ENCODE measurements around the gene CFD. TPM values are rescaled to one million over a fixed set of nuclear protein-coding genes. Genes with fewer than 3 reads are reported as not detected.

Gene CFD
- total and polyA plus RNA-seq, 10 of the 15 experiments (the other 5 are each of a cell fraction or from before 2014, with no cell fraction given), result 0.05 to 1.1 (median 0.38) TPM; not detected in 4

DNA sequence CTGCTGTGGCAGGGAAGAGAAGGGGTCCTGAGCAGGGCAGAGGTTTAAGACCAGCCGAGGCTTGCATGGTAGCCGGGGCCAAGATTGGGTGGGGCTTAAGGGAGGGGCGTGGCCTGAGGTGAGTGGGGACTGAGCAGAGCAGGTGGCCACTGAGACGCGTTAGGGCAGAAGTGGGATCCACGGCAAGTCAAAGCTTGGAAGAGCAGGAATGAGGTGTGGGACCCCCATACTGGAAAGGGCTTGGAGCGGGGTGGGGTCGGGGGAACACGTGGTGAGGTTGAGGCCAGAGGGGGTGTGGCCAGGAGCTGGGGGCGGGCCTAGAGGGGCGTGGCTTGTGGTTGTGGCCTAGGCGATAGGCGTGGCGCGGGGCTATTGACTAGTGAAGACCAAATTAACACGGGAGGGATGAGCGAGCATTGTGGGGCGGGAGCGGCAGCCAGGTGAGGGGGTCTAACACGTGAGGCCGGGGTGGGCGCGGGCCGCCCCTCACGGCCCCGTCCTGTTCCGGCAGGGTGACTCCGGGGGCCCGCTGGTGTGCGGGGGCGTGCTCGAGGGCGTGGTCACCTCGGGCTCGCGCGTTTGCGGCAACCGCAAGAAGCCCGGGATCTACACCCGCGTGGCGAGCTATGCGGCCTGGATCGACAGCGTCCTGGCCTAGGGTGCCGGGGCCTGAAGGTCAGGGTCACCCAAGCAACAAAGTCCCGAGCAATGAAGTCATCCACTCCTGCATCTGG lies 3.3 kb downstream of the CFD start:
- POLR2A ChIA-PET, result interaction anchor here (0.5 to 1.6 kb wide), 6 partner anchors 32 to 114 kb away, joined by 3 to 5 read pairs (median 4); no protein-coding TSS in a partner anchor
- BruUV-seq (replicated peaks), result no TSS peak
- peak; percentile 12 for DNase-seq (ENCODE audit: low read depth, low spot score)
- TF ChIP-seq, protein P1, sequence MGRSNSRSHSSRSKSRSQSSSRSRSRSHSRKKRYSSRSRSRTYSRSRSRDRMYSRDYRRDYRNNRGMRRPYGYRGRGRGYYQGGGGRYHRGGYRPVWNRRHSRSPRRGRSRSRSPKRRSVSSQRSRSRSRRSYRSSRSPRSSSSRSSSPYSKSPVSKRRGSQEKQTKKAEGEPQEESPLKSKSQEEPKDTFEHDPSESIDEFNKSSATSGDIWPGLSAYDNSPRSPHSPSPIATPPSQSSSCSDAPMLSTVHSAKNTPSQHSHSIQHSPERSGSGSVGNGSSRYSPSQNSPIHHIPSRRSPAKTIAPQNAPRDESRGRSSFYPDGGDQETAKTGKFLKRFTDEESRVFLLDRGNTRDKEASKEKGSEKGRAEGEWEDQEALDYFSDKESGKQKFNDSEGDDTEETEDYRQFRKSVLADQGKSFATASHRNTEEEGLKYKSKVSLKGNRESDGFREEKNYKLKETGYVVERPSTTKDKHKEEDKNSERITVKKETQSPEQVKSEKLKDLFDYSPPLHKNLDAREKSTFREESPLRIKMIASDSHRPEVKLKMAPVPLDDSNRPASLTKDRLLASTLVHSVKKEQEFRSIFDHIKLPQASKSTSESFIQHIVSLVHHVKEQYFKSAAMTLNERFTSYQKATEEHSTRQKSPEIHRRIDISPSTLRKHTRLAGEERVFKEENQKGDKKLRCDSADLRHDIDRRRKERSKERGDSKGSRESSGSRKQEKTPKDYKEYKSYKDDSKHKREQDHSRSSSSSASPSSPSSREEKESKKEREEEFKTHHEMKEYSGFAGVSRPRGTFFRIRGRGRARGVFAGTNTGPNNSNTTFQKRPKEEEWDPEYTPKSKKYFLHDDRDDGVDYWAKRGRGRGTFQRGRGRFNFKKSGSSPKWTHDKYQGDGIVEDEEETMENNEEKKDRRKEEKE (IDR thresholded peaks at IDR 0.05), result no peak
- TF ChIP-seq BRCA1 (IDR thresholded peaks at IDR 0.05; ENCODE audit: low read depth, low read length) (no peak), DPF2 (IDR thresholded peaks at IDR 0.05) (0 out of 2 replicates have a peak, but pooled peaks have one; percentile 32), IKZF1 (conservative IDR thresholded peaks at IDR 0.05) (peak; percentile 17; the same call in 1 of the 2 replicates), SIN3A (IDR thresholded peaks at IDR 0.05; ENCODE audit: low read depth, low read length) (no peak), TCF7 (IDR thresholded peaks at IDR 0.05; ENCODE audit: borderline replicate concordance) (no peak), LARP7 (IDR thresholded peaks at IDR 0.05) (0 out of 2 replicates have a peak, but pooled peaks have one; percentile 50), EGR1 (IDR thresholded peaks at IDR 0.05; ENCODE audit: borderline replicate concordance in 1 of 2, low read depth in 2 of 2, low read length in 2 of 2) (peak; percentile 16 to 70), RUNX3 (IDR thresholded peaks at IDR 0.05; ENCODE audit: low read length) (peak; percentile 34), BHLHE40 (IDR thresholded peaks at IDR 0.05; ENCODE audit: borderline replicate concordance in 1 of 2, low read depth in 2 of 2, low read length in 1 of 2) (peak in 1 of 2 experiments; percentile 80; a peak in 2 of 4 replicates), FOXM1 (IDR thresholded peaks at IDR 0.05; ENCODE audit: low read depth, low read length) (no peak), ASH2L (IDR thresholded peaks at IDR 0.05; ENCODE audit: borderline replicate concordance, low read depth) (no peak), MTA3 (IDR thresholded peaks at IDR 0.05; ENCODE audit: borderline replicate concordance, low read length) (no peak), RAD51 (IDR thresholded peaks at IDR 0.05) (peak; percentile 45; the same call in 1 of the 2 replicates), HDGF (IDR thresholded peaks at IDR 0.05) (peak; percentile 92)
- TF ChIP-seq, protein P2, sequence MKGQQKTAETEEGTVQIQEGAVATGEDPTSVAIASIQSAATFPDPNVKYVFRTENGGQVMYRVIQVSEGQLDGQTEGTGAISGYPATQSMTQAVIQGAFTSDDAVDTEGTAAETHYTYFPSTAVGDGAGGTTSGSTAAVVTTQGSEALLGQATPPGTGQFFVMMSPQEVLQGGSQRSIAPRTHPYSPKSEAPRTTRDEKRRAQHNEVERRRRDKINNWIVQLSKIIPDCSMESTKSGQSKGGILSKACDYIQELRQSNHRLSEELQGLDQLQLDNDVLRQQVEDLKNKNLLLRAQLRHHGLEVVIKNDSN (IDR thresholded peaks at IDR 0.05; ENCODE audit: borderline replicate concordance, extremely low read length, insufficient read depth, low read depth, low read length), result peak; percentile 6
- Histone ChIP-seq H4K20me1 (ENCODE audit: control insufficient read depth, insufficient read depth) (no peaks in the 10 kb centered on the region), H3K27me3 (replicated peaks in 1 of 2; ENCODE audit: control insufficient read depth in 2 of 2, insufficient read depth in 2 of 2, low read length in 1 of 2) (no peaks in the 10 kb centered on the region; a peak in 1 of 4 replicates), H3K9ac (ENCODE audit: control insufficient read depth, insufficient read depth, low read length) (no peak overlapping the region), H3K9me3 (replicated peaks; ENCODE audit: control insufficient read depth, insufficient read depth, low read length) (no peaks in the 10 kb centered on the region), H3K79me2 (ENCODE audit: control insufficient read depth, insufficient read depth, low read length) (no peaks in the 10 kb centered on the region), H2AFZ (ENCODE audit: control insufficient read depth, low read depth, low read length) (peak overlapping the region; percentile 63), H3K4me1 (ENCODE audit: control insufficient read depth, insufficient read depth, low read length) (peaks cover 10% of the 10 kb centered on the region), H3K36me3 (ENCODE audit: control insufficient read depth in 2 of 2, insufficient read depth in 2 of 2, low read length in 1 of 2) (no peaks in the 10 kb centered on the region), H3K4me3 (peak overlapping the region; percentile 16; the same call in 1 of the 2 replicates), H3K4me2 (ENCODE audit: control insufficient read depth, insufficient read depth) (peak overlapping the region; percentile 66), H3K27ac (ENCODE audit: control insufficient read depth, insufficient read depth) (no peak overlapping the region)
- SMC1A ChIA-PET (ENCODE audit: uncharacterized antibody, unreplicated experiment), result interaction anchor here (1.8 to 3.1 kb wide), 7 partner anchors 30 to 121 kb away, joined by 5 to 18 read pairs (median 12); partner anchors contain the start of genes KISS1R, MED16, RNU6-9 and WDR18
- peak; percentile 81 for ATAC-seq
- in situ Hi-C loops (cut with MboI) (no loop called here), intact Hi-C loops (cut with micrococcal nuclease; ENCODE audit: unreplicated experiment) (loop anchor here (2.0 to 5.0 kb wide), 3 partner anchors 92 to 135 kb away; partner anchors contain the start of gene WDR18)
- CTCF ChIA-PET, result interaction anchor here (1.2 to 2.8 kb wide), 13 partner anchors 12 to 125 kb away, joined by 3 to 50 read pairs (median 18); partner anchors contain the start of genes KISS1R, MED16, RNU6-9 and WDR18
- FAIRE-seq, result peak; percentile 68
- RAD21 ChIA-PET (ENCODE audit: unreplicated experiment), result interaction anchor here (1.1 to 4.5 kb wide), 9 partner anchors 14 to 121 kb away, joined by 3 to 46 read pairs (median 10); partner anchors contain the start of genes MED16, RNU6-9 and WDR18
- WGBS (ENCODE audit: insufficient coverage, insufficient replicate concordance, low lambda C conversion rate, missing lambda C conversion rate), result under 1% methylated on average over 29 of the region's 48 CpGs
